ENCODE measurements around the gene TBC1D17.

The TBC1D17 gene

DNA sequence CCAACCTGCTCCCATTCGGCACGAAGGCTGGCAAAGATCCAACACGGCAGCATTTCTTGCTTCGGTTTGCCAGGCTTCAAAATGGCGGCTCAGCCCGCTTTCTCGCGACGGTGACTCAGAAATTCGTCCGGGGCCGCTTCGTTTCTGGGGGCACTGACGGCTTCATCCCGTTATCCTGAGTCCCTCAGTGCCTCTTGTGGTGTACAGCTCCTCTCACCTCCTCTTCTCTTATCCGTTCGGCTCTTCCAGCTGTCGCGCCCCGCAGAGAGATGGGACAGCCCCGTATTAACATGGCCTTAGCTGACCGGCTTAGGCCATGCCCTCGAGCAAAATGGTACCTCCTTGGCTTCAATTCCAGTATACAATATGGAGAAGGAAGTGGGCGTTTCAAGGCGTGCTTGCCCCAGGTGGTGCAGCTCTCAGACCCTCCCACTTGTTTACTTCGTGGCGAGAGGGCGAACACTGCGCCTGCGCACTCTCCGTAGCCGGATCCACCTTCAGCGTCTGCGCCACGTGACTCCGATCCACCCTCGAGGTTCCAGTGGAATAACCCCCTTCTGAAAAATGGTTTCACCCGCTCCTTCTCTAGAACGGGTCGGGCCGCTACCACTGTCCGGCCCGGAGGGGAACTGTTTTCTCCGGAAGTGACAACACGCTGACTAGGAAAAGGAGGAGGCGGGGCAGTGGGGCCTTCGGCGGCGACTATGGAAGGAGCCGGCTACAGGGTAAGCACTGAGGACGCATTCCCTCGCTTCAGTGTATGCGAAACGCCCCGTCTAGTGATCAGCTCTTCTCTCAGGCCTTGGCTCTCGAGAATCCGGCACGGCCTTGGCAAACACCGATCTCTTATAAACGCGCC is at the start of gene TBC1D17, which contains the start of gene AKT1S1:
Gene TBC1D17, plus strand, starts transcription at position 683 of the 859 bp plus-strand sequence. Its CDS starts 22 bp downstream, at position 705.
Gene AKT1S1, minus strand, starts transcription at position 336 of the 859 bp plus-strand sequence. CDS start 4,060 bp downstream, outside the sequence.
- peak; percentile 100 for DNase-seq

DNA sequence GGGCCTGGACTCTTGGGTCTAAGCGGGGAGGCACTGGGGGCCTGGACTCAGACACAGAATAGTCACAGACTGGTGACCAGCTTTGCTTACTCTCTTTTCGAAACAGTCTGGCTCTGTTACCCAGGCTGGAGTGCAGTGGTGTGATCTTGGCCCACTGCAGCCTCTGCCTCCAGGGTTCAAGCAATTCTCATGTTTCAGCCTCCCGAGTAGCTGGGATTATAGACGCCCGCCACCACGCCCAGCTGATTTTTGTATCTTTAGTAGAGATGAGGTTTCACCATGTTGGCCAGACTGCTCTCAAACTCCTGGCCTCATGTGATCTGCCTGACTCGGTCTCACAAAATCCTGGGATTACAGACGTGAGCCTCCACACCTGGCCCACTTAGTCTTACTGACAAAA is 48.3 kb upstream of the TBC1D17 start:
- DNase-seq = no peak

DNA sequence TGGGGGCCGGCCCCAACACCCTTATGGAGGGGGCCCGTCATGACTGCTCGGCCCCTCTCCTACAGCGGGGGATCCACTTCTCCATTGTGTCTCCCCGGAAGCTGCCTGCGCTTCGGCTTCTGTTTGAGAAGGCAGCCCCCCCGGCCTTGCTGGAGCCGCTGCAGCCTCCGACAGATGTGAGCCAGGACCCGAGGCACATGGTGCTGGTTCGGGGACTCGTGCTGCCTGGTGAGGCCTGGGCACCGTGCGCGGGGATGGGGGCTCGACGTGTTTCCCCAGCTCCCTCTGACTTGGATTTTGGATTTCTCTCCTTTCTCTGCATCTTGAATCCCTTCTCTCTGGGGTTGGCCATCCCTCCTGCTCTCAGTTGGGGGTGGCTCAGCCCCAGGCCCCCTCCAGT is 47.8 kb upstream of the TBC1D17 start:
- no peak for DNase-seq

DNA sequence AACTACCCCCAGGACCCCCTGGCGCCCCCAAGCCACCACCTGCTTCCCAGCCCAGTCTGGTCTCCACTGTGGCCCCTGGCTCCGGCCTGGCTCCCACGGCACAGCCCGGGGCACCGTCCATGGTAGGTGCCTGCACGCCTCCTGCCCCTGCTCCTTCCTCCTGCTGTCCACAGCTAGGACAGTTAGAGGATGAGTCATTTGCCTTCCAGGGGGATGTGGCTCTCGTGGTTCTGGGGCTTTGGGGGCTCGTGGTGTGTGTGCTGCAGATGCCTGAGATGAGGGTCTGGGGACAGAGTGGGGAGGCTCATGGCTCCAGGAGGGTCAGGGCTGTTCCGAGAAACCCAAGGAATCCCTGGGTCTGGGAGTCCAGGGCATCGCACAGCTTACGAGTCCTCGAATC is 46.7 kb upstream of the TBC1D17 start:
- no peak for DNase-seq

DNA sequence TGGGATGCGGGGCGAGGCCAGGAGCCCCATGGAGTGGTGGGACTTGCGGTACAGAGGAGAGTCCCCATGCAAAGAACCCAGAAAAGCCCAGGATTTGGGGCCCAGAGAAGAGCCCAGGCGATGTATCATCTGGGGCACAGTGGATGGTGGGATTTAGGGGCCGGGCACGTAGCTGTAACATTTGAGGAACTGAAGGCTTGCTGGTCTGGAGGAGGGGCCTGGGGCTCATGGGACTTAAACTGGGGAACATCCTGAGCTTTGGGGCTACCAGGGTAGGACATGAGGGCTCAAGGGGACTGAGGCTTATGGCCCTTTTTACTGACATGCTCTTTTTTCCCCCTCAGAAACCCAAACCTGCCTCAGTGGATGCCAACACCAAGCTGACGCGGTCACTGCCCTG is 45.9 kb upstream of the TBC1D17 start:
- DNase-seq = no peak

DNA sequence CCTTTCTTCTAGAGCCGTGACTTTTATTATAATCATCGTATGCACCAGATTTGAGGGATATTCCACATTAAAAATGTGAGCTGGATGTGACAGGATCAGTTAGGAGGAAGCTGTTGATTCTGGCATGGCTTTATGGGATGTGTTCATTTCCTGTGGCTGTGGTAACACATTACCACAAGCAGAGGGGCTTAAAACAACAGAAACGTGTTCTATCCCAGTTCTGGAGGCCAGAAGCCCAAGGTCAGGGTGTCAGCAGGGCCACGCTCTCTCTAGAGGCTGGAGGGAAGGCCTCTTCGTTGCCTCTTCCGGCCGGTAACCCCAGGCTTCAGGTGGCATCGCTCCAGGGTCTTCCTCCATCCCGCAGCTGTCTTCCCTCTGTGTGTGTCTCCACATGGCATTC is 44.9 kb upstream of the TBC1D17 start:
- DNase-seq = no peak

DNA sequence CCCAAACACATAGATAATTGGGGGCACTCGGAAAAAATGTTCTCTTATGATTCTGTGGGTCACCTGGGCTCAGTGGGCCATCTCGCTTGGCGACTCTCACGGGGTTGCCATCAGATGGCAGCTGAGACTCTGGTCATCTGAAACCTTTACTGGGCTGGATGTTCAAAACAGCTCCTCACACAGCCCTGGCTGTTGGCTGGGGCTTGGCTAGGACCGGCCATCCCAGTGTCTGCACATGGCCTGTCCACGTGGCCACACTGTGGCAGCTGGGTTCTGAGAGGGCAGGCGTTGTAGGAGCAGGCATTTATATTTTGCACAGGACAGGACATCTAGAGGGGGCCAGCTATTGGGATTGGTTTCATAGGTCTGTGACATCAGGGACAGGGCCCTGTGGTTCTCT is 43.9 kb upstream of the TBC1D17 start:
- DNase-seq = no peak

DNA sequence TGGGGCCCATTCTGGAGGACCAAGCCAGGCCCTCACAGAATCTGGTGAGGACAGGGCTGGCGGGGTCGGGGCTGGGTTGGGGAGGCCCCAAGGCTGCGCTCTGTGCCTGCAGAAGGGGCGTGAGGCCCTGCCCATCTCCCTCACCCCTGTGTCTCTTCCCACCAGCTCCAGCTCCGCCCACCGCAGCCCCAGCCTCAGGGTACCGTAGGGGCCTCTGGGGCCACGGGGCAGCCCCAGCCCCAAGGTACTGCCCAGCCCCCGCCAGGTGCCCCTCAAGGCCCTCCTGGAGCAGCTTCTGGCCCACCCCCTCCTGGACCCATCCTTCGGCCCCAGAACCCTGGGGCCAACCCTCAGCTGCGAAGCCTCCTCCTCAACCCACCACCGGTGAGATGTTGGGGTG is 41.9 kb upstream of the TBC1D17 start:
- DNase-seq = no peak

DNA sequence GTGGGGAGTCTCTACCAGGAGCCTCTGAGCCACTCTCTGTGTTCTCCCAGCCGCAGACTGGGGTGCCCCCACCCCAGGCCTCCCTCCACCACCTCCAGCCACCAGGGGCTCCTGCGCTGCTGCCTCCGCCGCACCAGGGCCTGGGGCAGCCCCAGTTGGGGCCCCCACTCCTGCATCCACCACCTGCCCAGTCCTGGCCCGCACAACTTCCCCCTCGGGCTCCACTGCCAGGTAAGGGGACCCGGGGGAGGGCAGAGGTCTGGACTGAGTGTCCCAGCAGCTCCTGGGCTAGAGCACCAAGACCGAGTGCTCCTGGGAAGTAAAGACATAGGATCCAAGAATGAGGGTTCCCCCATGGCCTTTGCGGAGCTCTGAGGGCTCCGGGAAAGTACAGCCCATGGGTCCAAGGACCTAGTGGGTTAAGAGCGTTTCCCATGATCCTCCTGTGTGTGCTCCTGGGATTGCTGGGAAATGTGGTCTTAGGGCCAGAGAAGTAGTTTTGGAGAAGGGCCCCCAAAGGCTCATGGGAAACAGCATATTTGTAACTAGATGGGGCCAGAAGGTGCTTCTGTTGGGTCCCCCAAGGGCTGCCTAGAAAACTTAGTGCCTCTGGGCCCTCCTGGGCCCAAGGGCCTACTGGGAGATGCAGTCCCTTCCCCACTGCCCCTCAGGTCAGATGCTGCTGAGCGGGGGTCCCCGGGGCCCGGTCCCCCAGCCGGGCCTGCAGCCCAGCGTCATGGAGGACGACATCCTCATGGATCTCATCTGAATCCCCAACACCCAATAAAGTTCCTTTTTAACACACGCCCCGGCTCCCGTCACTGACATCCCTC is 41.1 kb upstream of the TBC1D17 start:
- DNase-seq = no peak

DNA sequence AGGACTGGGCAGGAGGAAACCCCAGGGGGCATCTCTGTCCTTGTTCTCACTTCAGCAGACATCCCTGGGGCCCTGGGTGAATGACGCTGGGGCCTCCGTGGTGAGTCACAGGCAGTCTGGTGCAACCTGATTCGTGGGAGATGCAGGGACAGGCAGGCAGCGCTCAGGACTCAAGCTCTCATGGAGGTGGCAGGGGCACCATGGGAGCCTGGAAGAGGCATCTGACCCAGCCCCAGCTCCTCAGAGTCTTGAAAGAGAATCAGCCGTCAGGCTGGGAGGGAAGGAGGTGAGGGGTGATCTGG is 40.5 kb upstream of the TBC1D17 start:
- no peak for DNase-seq

DNA sequence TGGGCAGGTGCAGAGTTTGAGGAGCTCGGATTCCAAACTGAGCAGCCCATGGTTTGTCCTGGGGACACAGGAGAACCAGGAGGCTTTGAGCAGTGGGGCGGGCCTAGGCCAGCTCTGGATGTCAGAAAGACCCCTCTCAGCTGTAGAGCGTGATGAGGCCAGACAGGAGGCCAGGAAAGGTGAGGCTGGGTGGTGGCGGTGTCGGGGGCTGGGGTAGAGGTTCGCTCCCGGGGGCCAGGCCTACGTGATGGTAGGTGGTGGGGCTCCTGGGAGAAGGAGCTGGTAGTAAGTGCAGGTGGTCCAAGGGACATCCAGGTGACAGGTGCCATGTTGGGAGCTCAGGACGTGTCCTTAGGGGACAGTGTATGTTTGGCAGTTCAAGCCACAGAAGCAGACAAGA is 40.1 kb upstream of the TBC1D17 start:
- DNase-seq = no peak

DNA sequence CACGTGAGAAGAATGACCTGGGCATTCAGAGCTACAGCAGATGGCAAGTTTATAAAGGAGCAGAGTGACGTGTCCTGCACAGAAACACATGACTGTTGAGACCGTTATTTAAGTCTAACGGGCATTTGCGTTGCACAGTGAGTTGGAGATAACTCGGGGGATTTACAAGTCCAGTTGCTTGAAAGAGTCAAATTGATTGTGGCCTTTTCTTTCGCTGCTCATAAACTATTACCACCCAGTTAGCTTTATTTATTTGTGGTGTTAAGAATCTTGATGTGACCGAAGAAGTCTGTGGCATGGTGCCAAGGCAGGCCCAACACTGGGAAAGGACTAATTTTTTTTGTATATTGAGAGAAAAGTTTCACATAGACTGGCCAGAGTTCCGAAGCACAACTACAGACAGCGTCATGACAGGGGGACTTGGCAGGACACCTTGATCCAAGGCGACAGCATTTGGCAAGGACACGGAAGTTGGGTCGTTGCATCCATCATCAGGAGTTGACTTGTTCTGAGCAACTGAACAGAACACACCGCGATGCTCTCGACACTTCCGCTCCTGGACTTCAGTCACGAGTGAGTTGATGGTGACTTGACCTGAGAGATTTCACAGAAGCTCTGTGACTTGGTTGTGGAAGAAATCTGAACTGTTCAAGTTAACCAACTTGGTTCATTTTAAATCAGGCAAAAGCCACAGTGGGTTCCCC is 38.5 kb upstream of the TBC1D17 start:
- DNase-seq = no peak

DNA sequence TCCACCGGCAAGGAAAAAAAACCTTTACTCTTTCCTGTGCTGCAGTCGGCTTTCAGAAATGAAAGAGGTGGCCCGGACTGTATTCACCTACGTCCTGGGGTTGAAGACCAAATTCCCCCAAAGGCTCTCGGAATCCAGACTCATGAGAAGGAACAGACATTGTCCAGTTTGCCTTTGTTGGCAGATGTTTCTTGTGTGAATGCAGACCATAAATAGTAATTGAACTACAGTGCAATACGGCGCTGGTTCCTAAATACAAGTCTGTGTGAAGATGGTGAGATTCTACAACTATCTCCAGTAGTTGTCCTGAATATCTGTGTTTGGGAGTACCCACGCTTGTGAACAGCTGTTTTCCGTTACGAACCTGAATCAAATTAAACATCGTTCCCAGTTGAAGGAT is 37.8 kb upstream of the TBC1D17 start:
- no peak for DNase-seq

DNA sequence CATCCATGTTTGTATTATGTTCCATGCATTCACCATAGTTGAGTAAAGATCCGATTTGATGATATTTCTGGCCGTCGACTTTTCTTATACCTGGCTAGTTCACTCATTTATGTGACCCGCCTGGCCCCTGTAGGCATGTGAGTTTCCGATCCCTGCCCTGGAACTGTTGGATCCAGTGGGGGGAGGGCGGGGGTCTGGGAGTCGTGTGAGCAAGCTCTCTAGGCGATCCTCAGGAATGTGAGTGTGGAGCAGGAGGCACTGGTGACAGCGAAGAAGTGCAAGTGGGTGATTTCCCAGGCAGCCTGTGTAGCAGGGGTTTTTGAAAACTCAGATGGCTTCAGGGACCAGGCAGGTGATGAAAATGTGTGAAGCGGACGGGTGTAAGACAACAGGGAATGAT is 37.2 kb upstream of the TBC1D17 start:
- DNase-seq = no peak

DNA sequence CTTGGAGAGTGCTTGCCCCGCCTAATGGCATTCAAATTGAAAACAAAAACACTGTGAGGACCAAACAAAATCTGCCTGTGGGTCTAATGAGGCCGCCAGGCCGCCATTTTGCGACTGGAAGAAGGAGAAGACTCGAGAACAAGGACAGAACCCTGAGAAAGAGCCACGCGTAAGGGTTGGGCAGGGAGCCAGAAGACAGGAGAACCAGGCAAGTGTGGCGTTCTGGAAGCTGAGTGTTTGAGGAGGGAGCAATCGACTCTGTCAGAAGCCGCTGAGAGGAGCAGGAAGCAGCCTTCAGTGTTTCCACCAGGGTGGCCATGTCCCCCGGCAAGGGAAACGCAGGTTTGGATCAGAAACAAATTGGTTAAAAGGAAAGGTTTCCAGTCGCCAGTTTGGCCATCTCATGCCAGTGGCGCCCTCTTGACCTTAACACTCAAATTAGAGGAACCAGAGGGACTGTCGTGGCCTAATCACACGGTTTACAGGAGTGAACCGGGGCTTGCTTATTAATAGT is 36.7 kb upstream of the TBC1D17 start:
- no peak for DNase-seq

DNA sequence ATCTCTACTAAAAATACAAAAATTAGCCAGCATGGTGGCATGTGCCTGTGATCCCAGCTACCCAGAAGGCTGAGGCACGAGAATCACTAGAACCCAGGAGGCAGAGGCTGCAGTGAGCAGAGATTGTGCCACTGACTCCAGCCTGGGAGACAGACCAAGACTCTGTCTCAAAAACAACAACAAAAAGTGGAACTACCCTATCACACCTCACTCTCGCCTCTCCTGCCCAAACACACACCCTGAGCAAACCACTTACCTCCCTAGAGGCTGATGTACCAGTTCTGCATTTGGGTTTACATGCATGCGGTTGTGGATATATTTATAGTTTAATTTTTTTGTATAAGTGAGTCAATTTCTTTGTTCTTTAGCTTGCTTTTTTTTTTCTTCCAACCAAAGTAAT is 34.2 kb upstream of the TBC1D17 start:
- DNase-seq = no peak

DNA sequence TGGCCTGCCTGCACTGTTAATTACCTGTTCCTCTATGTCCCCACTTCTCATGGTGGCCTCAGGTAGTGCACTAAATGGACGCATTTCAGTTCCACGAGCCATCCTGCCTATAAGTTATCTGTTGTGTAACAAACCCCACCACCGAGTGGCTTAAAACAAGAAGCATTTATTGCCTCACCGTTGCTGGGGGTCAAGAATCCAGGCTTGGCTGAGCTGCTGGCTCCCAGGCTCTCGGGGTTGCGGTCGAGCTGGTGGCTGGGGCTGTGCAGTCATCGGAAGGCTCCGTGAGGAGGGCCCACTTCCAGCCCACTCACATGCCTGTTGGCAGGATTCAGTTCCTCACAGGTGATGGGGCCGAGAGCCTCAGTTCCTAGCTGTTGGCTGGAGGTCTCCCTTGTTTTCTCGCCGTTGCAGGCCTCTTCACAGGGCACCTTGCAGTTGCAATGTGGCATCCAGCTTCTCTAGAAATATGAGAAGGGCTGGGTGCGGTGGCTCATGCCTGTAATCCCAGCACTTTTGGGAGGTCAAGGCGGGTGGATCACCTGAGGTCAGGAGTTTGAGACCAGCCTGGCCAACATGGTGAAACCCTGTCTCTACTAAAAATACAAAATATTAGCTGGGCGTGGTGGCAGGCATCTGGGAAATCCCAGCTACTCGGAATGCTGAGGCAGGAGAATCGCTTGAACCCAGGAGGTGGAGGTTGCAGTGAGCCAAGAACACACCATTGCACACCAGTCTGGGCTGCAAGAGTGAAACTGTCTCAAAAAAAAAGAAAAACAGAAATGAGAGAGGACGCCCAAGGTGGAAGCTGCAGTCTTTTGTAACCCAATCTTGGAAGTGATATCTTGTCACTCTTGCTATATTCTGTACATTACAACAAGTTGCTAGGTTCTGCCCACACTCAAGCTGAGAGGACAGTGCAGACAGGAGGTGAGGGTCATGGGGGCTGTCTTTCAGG is 33.1 kb upstream of the TBC1D17 start:
- DNase-seq = no peak

DNA sequence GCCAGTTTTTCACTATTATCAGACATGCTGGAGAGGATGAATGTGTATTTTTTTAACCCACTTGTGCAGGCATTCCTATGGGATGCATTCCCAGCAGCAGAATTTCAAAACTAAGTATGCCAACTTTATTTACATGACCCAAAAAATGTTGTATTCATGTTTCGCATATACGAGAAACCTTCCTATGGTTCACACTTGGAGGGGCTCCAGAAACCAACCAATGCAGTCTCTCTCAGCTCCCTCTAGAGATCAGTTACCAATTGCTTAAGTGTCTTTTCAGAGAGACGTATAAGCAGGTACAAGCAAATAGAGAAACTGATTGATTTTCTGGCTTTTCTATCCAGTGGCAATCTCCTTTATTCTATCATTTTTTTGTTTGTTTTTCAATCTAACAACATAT is 32.1 kb upstream of the TBC1D17 start:
- DNase-seq = no peak

DNA sequence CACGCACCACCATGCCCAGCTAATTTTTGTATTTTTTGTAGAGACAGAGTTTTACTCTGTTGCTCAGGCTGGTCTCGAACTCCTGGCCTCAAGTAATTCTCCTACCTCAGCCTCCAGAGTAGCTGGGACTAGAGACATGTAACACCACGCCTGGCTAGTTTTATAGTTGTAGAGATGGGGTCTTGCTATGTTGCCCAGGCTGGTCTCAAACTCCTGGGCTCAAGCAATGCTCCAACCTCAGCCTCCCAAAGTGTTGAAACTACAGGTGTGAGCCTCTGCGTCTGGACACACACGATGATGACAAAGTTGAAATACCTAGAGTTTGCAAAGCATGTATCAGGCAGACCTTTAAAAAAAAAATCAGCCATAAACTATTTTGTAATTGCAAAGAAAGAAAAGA is 31.1 kb upstream of the TBC1D17 start:
- no peak for DNase-seq

DNA sequence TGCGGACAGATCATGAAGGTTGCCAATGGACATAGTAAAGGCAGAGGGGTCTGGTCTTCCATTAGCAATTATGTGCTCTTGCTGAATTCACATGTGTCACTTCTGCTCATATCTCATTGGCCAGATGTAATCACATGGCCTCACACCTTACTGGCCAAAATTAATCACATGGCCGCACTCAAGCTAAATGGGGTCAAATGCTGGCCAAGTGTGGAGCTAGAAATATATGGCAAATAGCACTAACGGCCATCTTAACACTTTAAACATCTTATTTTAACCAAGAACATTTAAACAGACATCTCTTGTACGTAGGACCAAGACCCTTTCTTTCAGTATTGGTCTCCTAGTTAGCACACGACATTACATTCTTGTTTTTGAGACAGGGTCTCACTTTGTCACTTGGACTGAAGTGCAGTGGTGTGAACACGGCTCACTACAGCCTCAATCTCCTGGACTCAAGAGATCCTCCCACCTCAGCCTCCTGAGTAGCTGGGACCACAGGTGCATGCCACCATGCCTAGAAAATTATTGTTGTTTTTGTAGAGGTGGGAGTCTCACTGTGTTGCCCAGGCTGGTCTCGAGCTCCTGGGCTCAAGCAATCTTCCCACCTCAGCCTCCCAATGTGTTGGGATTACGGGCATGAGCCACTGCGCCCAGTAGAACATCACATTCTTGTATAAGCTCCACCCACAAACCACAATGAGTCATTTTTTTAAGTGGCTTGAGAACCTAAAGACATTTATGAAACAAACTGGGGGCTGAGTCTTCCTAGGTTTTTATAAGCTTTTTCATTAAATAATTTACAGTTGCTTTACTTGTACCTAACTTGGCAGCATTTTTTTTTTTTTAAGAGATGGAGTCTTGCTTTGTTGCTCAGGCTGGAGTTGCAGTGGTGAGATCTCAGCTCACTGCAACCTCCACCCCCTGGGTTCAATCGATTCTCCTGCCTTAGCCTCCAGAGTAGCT is 29.5 kb upstream of the TBC1D17 start:
- no peak for DNase-seq

DNA sequence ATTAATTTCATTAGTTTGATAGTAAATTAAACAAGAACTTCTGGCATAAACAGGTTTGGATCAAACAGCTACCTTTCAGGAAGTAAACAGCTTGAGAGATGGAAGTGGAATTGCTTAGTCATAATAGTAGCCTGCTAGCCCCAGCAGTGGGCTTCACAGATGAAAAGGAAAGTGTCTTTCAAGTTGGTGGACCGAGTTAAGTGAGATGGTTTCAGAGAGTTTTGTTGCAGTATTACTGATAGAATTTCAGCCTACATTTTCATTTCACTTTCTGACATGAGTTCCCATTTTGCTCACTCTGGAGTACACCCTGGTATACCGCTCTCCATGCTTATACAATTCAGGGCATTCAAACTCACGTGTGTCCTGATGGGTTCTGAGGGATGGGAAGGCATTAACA is 28.6 kb upstream of the TBC1D17 start:
- no peak for DNase-seq
